Suprapubic skin (tissue), 4 donors: ENCODE data around the gene NPHP4. TPM values are rescaled to one million over a fixed set of nuclear protein-coding genes. Genes with fewer than 3 reads are reported as not detected.
A peak's percentile ranks its signal among the peaks of the same experiment; 100 is the strongest.

Source experiments
- DNase-seq, 2 donors: peaks; one replicate each; pipeline ENCODE4 v3.0.0-alpha.2; 2019; ENCODE audit warnings: low spot score in 2 of 2
- H3K27ac ChIP-seq: fragments of 200-600 bp; sonication (generic); one replicate; pipeline ENCODE4 v1.5.1; 2019
- H3K27me3 ChIP-seq: fragments of 200-600 bp; sonication (generic); one replicate; pipeline ENCODE4 v1.5.1; 2019
- H3K36me3 ChIP-seq: fragments of 200-600 bp; sonication (generic); one replicate; pipeline ENCODE4 v1.5.1; 2019
- H3K4me1 ChIP-seq: fragments of 200-600 bp; sonication (generic); one replicate; pipeline ENCODE4 v1.5.1; 2019
- H3K4me3 ChIP-seq: fragments of 200-600 bp; sonication (generic); one replicate; pipeline ENCODE4 v1.5.1; 2019; ENCODE audit warnings: mild to moderate bottlenecking
- H3K9me3 ChIP-seq: fragments of 200-600 bp; sonication (generic); one replicate; pipeline ENCODE4 v1.5.1; 2019
- EP300 ChIP-seq: sonication (generic); formaldehyde crosslinking; IDR thresholded peaks from one replicate; pipeline ENCODE4 v1.6.1; 2017; ENCODE audit warnings: antibody characterized with exemption
- POLR2A ChIP-seq, 2 donors: fragments of 450-650 bp; IDR thresholded peaks; one replicate each; pipeline ENCODE4 v1.6.1; 2017; ENCODE audit warnings: antibody characterized with exemption in 2 of 2, mild to moderate bottlenecking in 2 of 2, moderate library complexity in 2 of 2
- POLR2AphosphoS5 ChIP-seq, 3 donors: sonication (generic); formaldehyde crosslinking; IDR thresholded peaks; one replicate each; pipeline ENCODE4 v1.6.1; 2017; ENCODE audit warnings: antibody characterized with exemption in 3 of 3
- WGBS: methylation state at CpG from one replicate; pipeline ENCODE4 v1.1.5; 2018; 5-methylcytosine and 5-hydroxymethylcytosine counted together
- total RNA-seq, 4 donors: library from RNA; depleted of rRNA; stranded (reverse); fragments of >200 nt; gene quantifications; one replicate each; pipeline ENCODE4 v1.1.0, GENCODE V29; 2016
- TF ChIP-seq, protein P1 (sequence below), 2 donors: fragments of 200-600 bp in 1 of 2; fragments of 450-650 bp in 1 of 2; sonication (generic) in 1 of 2; IDR thresholded peaks; one replicate each; pipeline ENCODE4 v1.5.1; 2016 to 2019; ENCODE audit warnings: antibody characterized with exemption in 2 of 2, mild to moderate bottlenecking in 1 of 2, moderate library complexity in 1 of 2

Gene NPHP4
- 10 to 100 TPM; 26.3 to 33.7 (median 29.1) TPM for total RNA-seq

DNA sequence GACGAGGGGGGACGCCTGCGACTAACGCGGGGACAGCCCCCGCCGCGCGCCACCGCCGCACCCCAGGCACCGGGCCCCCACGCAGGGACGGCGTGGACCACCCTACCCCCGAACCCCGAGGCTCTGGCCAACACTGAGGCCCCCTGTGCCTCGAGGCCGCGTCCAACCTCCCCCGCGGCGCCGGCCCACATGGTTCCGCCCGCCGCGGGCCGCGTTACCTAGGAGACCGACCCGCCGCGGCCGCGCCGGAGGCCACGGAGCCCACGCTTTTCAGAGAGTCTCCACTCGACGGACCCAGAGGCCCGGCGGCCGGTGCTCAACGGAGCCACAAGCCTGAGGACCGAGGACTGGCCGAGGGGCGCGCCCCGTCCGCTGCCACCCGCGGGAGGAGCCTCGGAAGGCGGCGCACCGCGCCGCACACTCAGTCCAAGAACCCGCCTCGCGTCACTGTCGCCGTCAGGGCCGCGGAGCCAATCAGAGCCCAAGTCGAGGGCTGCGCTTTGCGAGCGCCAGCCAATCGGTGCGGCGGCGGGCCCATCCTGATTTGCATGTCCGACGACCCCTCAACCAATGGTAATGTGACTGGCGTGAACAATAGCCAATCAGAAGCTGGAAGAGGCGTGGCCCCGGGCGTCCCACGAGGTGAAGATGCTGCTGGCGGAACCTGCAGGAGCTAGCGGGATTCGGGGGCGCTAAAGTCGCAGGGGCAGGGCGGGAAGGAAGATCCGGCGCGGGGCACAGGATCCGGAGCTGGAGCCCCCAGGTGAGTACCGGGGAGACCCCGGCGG, at the start of gene NPHP4:
NPHP4 (minus strand) TSS at position 400 of the 788 bp plus-strand sequence. CDS start 6,136 bp downstream, outside the sequence.
- TF ChIP-seq, protein P1, sequence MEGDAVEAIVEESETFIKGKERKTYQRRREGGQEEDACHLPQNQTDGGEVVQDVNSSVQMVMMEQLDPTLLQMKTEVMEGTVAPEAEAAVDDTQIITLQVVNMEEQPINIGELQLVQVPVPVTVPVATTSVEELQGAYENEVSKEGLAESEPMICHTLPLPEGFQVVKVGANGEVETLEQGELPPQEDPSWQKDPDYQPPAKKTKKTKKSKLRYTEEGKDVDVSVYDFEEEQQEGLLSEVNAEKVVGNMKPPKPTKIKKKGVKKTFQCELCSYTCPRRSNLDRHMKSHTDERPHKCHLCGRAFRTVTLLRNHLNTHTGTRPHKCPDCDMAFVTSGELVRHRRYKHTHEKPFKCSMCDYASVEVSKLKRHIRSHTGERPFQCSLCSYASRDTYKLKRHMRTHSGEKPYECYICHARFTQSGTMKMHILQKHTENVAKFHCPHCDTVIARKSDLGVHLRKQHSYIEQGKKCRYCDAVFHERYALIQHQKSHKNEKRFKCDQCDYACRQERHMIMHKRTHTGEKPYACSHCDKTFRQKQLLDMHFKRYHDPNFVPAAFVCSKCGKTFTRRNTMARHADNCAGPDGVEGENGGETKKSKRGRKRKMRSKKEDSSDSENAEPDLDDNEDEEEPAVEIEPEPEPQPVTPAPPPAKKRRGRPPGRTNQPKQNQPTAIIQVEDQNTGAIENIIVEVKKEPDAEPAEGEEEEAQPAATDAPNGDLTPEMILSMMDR (IDR thresholded peaks at IDR 0.05) = no peak
- TF ChIP-seq POLR2AphosphoS5 (IDR thresholded peaks at IDR 0.05) (peak in 1 of 3 donors; percentile 8), EP300 (no peak)
- Histone ChIP-seq H3K4me1 (peaks cover 31% of the 10 kb centered on the region), H3K27me3 (no peaks in the 10 kb centered on the region), H3K36me3 (no peaks in the 10 kb centered on the region), H3K4me3 (peak within 1 kb of the TSS; percentile 79), H3K9me3 (no peaks in the 10 kb centered on the region), H3K27ac (peak within 1 kb of the TSS; percentile 87)
- 2% methylated on average over 18 of the region's 94 CpGs for WGBS
- peak; percentile 100 for DNase-seq

DNA sequence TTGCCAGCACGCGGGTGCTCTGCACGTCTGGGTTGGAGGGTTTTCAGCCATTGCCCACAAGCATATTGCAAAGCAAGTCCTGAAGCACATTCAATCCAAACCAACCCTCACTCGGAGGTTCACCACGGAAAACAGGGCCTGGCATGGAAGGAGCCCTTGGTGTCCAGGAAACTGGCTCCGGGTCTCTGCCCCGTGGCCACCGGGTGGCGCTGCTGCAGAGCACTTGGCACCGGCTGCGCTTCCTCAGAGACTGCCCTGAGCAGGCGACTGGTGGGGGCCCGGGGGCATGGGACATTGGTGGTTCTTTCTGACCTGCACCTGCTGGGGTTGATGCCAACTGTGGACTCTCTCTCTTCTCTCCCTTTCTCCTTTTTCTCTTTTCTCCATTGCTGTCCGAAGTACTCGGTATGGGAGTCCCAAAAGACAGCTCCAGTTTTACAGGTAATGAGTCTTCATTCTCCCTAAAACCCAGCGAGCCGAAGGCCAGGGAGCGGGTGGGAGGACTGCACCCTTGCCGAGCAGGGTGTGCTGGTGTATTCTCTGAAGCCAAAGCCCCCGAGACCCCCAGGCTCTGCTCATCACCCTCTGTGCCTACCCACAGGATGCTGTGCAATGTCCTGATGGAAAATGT, 49.3 kb upstream of the NPHP4 start:
- Histone ChIP-seq H3K4me3 (no peak overlapping the region), H3K9me3 (no peaks in the 10 kb centered on the region), H3K27me3 (no peaks in the 10 kb centered on the region), H3K36me3 (no peaks in the 10 kb centered on the region), H3K4me1 (no peaks in the 10 kb centered on the region), H3K27ac (no peak overlapping the region)
- WGBS = 63% methylated on average over 19 of the region's 20 CpGs
- TF ChIP-seq POLR2A (IDR thresholded peaks at IDR 0.05) = no peak
- TF ChIP-seq POLR2AphosphoS5 (IDR thresholded peaks at IDR 0.05) = no peak
- TF ChIP-seq, protein P1 (IDR thresholded peaks at IDR 0.05) = peak in 1 of 2 donors; percentile 45
- TF ChIP-seq EP300 = no peak
- no peak for DNase-seq

DNA sequence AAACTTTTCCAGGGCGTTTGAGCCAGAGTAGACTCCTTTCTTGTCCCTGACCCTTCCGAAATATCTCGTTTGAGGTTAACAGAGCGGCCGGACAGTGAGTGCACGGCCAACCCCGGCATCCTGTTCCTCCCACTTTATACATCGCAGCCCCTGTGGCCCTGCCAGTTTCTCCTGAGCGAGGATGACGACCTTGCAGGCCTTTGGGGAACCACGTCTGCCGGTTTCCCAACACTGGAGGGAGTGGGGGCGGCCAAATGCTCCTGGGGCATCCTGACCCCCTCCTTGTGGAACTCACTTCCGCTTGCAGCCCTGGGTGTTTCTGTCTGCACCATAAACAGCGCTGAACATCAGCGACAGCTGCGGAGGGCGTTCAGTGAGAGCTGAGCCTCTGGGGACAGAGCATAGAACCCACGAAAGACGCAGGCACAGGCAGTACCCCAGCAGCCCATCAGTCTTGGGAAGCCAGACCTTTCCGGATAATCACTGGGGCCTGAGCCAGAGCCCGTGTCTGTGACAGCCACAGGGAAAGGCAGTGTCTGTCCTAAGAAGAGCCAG, 48.7 kb upstream of the NPHP4 start:
- no peaks in the 10 kb centered on the region for H3K36me3 ChIP-seq
- TF ChIP-seq, protein P1 (IDR thresholded peaks at IDR 0.05) = no peak
- TF ChIP-seq POLR2A (IDR thresholded peaks at IDR 0.05) (no peak), EP300 (no peak), POLR2AphosphoS5 (IDR thresholded peaks at IDR 0.05) (no peak)
- H3K9me3 ChIP-seq = no peaks in the 10 kb centered on the region
- WGBS = 87% methylated on average over 22 of the region's 22 CpGs
- no peaks in the 10 kb centered on the region for H3K27me3 ChIP-seq
- no peaks in the 10 kb centered on the region for H3K4me1 ChIP-seq
- H3K27ac ChIP-seq = no peak overlapping the region
- no peak overlapping the region for H3K4me3 ChIP-seq
- no peak for DNase-seq

DNA sequence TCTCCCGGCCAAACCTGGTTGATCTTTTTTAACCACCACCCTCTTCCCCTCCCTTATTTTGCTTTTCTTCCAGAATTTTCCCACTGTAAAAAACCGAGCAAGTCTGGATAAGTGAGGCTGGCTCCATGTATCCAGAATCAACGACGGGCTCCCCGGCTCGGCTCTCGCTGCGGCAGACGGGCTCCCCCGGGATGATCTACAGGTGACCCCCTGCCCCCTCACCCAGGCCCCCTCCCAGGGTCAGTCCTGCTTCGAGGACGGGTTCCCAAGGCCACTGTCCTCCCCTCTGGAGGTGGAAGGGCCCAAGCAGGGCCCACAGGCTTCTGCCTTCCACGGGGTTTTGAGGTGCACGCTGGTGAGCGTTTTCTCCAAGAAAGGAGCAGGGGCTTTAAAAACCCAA, 48.2 kb upstream of the NPHP4 start:
- Histone ChIP-seq H3K4me3 (no peak overlapping the region), H3K27ac (no peak overlapping the region), H3K36me3 (no peaks in the 10 kb centered on the region), H3K27me3 (no peaks in the 10 kb centered on the region), H3K4me1 (no peaks in the 10 kb centered on the region), H3K9me3 (no peaks in the 10 kb centered on the region)
- DNase-seq = no peak
- TF ChIP-seq, protein P1 (IDR thresholded peaks at IDR 0.05) = no peak
- TF ChIP-seq POLR2A (IDR thresholded peaks at IDR 0.05) (no peak), POLR2AphosphoS5 (IDR thresholded peaks at IDR 0.05) (no peak), EP300 (no peak)
- WGBS = 94% methylated on average over 15 of the region's 15 CpGs

DNA sequence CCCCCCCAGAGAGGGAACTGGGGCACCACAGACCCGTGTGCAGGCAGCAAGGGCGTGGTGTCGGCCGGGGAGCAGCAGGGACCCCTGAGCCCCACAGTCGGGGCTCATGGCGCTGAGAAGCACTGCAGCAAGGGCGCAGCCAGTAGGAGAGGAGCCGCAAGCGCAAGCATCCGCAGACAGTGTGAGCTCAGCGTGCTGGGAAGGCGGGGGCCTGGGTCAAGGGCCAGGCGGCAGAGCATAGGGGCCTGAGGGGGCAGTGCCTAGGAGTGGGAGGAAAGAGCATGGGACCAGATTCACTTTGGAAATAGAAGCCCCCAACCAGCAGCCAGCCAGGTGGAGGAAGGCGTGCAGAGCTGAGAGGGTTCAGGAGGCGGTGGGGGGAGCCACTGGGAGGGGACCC, 46.8 kb upstream of the NPHP4 start:
- no peaks in the 10 kb centered on the region for H3K27me3 ChIP-seq
- 93% methylated on average over 14 of the region's 15 CpGs for WGBS
- no peaks in the 10 kb centered on the region for H3K9me3 ChIP-seq
- DNase-seq = no peak
- TF ChIP-seq, protein P1 (IDR thresholded peaks at IDR 0.05) = no peak
- TF ChIP-seq EP300 (no peak), POLR2AphosphoS5 (IDR thresholded peaks at IDR 0.05) (no peak)
- no peaks in the 10 kb centered on the region for H3K36me3 ChIP-seq
- no peak overlapping the region for H3K27ac ChIP-seq
- no peaks in the 10 kb centered on the region for H3K4me1 ChIP-seq
- no peak overlapping the region for H3K4me3 ChIP-seq
